Occipital lobe (tissue), 2 donors: Measurements from ENCODE around the gene LHPP. TPM values are rescaled to one million over a fixed set of nuclear protein-coding genes. Genes with fewer than 3 reads are reported as not detected.
"Not testable (repeated sequence)": the region's sequence is repeated elsewhere in the genome, so short reads cannot be mapped to it uniquely, and the experiment has no call there.

Experiments
- DNase-seq: peaks from one replicate; lab custom pipeline; 2025; lab: John Stamatoyannopoulos, UW
- total RNA-seq: library from RNA; depleted of rRNA; stranded (reverse); fragments of >200 nt; gene quantifications from one replicate; pipeline ENCODE4 v1.2.3, GENCODE V29; 2014

Gene LHPP
- total RNA-seq, 1 donor from 2014 or later: 9.7 TPM

GRCh38 chr10:124604214-124605000, 142.8 kb downstream of the LHPP start:
- peak; percentile 62 for DNase-seq

DNA sequence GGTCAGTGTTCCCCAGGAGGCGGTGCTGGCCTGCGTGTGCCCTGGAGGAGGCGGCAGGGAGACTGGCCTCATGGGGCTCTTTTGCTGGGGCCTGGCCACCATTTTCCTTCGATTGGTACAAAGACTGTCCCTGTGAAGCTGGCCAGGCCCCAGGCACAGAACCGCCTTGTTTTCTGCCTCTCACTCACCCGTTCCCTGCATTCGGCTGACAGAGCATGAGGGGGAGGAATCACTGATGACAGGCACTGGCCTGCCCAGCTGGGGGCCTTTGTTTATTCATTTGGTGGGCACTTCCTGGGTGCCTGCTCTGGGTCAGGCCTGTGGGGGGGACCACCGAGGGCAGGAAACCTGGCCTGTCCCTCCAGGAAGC, 143.4 kb downstream of the LHPP start:
- peak; percentile 79 for DNase-seq

- no peak for DNase-seq
These were observed 143.8 kb downstream of the LHPP start for GRCh38 chr10:124605481-124605855.

DNA sequence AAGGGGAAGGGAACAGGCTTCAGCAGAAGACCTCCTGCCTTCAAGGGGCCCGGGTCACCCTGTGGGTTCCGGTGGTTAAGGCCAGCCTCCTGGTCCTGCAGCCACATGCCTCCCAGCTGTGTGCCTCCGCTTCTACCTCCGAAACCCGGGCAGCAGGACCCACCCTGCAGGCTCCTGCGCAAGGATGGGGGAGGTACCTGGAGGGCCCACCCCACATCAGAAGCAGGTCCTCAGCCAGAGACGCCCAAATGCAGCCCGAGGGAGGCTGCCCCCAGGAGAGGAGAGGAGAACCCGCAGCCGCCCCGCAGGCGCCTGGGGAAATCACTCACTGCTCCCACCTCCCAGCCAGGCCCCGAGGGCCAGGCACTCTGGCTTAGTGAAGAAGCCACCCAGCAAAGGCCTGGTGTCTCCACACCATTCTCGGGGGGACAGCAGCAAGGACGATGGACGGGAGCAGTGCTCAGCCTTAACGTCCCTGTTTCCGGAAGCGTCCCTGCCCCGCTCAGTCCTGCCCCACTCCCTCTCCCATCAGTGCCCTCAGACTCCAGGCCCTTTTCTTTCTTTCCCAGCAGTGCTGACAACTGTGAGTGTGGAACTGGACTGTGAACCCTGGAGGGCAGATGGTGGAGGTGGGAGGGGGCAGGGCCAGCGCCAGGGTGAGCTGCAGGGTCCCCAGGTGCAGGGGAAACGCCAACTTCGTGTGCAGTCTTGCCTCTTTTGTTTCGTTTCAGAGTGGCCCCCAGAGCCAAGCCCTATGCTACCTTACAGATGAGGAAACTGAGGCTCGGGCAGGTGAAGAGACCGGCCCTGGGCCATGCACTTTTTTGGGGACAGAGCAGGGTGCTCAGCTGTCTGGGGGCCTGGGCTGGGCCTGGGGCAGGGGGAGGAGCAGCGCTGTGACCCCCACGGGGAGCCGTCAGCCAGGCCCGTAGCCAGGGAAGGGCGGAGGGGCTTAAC, 144.5 kb downstream of the LHPP start:
- DNase-seq: no peak

DNA sequence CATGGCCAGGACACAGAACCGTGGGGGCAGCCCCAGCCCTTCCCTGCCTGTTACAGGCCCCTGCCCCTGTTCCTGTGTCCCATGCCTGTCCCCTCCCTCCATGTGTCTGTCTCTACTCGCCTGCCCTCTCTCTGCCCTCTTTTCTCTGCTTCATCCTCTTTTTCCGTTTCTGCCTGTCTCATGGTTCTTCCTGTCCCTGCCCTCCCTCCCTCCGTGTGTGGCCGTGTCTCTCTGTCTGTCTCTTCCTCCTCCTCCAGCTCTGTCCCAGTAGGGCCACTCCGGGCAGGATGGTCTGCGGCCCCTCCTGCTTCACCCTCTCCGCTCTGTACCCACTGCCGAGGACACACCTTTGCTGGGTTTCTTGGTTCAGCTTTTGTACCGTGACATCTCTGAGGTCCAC, 145.2 kb downstream of the LHPP start:
- DNase-seq: no peak

- no peak for DNase-seq
These were observed 146.1 kb downstream of the LHPP start for GRCh38 chr10:124607693-124608092.

DNA sequence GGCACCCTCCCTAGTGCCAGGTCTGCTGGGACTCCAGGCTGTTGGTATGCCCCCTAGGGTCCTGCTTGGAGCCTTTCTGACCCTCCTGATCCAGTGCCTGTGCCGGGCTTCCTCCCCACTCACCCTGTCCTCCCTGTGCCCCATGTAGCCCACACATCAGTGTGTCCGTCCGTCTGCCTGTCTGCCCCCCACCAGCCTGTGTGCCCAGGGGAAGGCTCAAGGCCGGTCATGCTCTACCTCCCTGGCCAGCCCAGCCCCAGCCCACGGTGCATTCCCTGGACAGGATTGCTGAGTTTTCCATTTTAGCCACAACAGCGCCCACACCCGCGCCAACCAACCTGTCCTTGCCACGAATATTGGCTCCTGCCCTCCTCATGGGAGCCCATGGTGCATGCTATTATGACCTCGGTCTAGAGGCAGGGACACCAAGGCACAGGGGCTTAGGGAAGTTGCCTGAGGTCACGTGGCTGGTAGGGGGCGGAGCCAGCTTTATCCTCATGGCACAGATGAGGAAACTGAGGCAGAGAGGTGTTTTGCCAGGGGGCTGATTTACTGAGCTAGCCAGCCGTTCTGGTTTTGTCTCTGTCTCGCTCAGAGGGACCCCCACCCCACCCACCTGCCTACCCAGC, 146.6 kb downstream of the LHPP start:
- DNase-seq: no peak

GRCh38 chr10:124609698-124610097, 148.1 kb downstream of the LHPP start:
- DNase-seq: no peak

DNA sequence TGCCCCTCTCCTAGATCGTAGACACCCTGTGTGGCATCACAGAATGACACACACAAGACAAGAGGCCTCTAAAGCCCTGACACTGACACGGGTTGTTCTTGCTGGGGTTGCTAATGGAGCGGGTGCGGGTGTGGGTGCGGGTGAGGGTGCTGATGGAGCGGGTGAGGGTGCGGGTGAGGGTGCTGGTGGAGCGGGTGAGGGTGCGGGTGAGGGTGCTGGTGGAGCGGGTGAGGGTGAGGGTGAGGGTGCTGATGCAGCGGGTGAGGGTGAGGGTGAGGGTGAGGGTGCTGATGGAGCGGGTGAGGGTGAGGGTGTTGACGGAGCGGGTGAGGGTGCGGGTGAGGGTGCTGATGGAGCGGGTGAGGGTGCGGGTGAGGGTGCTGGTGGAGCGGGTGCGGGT, 148.6 kb downstream of the LHPP start:
- DNase-seq: not testable (repeated sequence)

- DNase-seq: not testable (repeated sequence)
These were observed 149.2 kb downstream of the LHPP start for GRCh38 chr10:124610851-124611250.

DNA sequence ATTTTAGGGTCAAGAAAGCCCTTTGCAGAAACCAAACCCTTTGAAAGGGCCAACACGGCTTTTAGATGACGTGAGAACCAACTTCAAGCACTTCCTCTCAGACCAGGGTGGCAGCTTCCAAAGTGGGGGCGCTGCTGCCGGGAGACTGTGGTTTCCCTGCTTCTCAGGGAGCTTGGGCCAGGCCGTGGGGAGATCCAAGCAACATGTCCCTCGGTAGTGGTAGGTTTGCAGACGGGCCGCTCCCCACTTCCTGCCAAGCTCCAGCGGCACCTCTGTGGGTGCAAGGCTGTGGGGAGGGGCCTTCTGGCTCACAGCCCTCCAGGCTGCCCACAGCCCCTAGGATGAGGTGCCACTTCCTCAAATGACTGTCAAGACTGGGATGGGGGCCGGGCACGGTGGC, 150.1 kb downstream of the LHPP start:
- DNase-seq: no peak

DNA sequence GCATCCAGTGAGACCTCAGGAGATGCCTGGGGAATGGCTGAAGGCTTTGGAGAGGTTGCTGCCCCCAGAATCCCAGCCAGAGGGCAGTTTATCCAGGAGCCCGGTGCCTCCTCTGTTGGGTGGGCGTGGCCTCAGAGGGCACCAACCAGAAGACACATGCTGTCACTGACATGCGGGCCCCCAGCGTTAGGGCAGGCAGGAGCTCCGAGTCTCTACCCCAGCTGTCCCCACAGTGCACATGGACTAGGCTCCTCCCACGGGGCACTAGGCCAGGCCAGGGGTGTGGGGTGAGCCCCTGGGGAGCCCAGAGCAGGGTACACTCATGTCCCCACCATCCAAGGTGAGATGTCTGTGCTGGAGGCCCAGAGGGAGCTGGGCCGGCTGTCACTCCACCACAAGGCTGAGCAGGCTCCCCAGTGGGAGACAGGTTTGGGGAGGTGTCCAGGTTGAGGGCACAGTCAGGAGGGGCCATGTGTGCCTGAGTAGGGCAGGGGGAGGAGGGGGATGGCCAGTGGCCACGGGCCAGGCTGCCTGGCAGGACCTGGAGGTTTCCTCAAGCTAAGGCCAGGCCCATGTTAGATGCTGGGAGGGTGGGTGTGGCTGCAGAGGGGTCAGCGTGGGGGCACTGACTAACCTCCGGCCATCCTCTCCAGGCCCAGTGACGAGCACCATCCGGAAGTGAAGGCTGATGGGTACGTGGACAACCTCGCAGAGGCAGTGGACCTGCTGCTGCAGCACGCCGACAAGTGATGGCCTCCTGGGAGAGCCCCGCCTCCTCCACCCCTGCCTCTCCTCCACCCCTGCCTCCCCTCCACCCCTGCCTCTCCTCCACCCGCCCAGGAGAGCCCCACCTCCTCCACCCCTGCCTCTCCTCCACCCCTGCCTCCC, 151.2 kb downstream of the LHPP start:
- no peak for DNase-seq

DNA sequence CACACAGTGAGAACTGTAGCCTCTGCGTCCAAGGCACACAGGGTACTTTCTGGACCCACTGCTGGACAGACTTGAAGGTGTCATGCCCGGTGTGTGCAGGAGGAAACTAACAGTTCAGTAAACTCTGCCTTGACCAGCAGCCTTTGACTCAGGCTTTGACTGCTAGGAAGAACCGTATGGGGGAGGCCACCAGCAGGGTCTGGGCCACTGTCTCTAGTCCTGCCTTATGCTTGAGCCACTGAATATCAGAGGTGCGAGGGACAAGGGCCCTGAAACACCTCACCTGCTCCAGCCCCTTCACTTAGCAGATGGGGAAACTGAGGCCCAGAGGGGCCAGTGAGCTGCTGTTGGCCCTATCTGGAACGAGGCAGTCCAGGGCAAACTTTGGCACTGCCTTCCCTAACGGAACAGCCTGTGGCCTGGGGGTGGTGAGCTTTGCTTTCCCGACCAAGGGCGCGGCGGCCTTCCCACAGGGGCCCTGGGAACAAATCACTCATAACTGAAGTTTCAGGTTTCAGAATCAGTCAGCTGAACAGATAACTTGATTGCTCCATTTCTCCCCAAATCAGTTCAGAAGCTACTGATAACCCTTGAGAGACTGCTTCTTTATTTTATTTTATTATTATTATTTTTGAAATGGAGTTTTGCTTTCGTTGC, 152.5 kb downstream of the LHPP start:
- DNase-seq: no peak

DNA sequence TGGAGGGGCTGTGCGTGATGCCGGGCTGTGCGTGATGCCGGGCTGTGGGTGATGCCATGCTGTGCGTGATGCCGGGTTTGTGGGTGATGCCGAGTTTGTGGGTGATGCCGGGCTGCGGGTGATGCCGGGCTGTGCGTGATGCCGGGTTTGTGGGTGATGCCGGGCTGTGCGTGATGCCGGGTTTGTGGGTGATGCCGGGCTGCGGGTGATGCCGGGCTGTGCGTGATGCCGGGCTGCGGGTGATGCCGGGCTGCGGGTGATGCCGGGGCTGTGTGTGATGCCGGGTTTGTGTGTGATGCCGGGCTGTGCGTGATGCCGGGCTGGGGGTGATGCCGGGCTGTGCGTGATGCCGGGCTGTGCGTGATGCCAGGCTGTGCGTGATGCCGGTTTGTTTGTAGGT, 153.6 kb downstream of the LHPP start:
- DNase-seq: no peak

- no peak for DNase-seq
These were observed 154.6 kb downstream of the LHPP start for GRCh38 chr10:124616040-124616835.

- no peak for DNase-seq
These were observed 155.2 kb downstream of the LHPP start for GRCh38 chr10:124616836-124617130.

DNA sequence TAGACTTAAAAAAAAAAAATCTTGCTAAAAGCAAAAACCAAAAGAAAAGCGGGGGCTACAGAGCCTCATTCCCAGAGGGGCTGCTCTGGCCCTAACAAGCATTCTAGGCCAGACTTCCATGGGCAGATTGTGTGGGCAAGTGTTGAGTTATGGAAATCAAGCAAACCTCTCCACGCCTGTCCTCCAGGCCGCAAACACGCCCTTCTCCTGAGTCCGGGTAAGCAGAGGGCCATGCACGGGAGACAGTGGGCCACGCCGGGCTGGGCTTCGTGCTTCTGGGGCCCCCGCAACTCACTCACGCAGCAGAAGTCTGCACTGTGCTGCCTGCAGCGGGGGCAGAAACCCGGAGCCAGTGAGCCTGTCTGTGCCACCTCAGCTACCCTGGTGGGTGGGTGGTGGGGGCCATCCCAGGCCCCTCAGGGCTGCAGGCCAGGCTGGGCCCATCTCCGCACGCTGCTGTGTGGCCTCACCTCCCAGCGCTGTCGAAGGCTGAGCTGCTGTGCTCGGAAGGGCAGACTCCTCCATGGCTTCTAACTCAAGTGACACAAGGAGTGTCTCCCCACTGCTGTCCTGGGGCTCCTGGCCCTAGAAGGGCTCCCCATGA, 156.9 kb downstream of the LHPP start:
- no peak for DNase-seq

- DNase-seq: no peak
These were observed 157.6 kb downstream of the LHPP start for GRCh38 chr10:124619195-124619594.

GRCh38 chr10:124619802-124620490, 158.3 kb downstream of the LHPP start:
- DNase-seq: no peak
